HEK293 (cell line): ENCODE results near the gene LGALS16.

Experiments
- ZBTB11 ChIP-seq: fragments of 450-650 bp; formaldehyde crosslinking; conservative IDR thresholded peaks from 2 replicates; pipeline ENCODE4 v1.5.1; 2016; ENCODE audit warnings: low read depth, missing biosample characterization, missing genetic modification characterization
- ZNF561 ChIP-seq: fragments of 450-650 bp; IDR thresholded peaks from 2 replicates; pipeline ENCODE4 v1.5.1; 2018; ENCODE audit warnings: missing biosample characterization, missing genetic modification characterization, borderline replicate concordance
- TF ChIP-seq, protein P1 (sequence below): fragments of 450-650 bp; formaldehyde crosslinking; IDR thresholded peaks from 2 replicates; pipeline ENCODE4 v1.5.1; 2016; ENCODE audit warnings: missing biosample characterization, missing genetic modification characterization

DNA sequence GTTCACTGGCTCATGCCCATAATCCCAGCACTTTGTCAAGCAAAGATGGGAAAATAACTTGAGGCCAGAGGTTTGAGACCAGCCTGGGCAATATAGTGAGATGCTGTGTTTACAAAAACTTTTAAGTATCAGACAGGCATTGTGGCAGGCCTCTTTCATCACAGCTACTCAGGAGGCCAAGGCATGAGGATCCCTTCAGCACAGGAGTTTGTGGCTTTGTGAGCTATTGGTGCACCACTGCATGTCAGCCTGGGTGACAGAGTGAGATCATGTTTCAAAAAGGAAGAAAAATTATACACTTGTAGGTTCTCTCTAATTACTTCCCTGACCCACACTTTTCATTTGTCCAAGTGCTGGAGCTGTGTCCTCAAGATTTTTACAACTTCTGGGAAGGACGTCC, 37.1 kb downstream of the LGALS16 start:
- TF ChIP-seq ZNF561 (tag by site-specific recombination): no peak
- TF ChIP-seq, protein P1, sequence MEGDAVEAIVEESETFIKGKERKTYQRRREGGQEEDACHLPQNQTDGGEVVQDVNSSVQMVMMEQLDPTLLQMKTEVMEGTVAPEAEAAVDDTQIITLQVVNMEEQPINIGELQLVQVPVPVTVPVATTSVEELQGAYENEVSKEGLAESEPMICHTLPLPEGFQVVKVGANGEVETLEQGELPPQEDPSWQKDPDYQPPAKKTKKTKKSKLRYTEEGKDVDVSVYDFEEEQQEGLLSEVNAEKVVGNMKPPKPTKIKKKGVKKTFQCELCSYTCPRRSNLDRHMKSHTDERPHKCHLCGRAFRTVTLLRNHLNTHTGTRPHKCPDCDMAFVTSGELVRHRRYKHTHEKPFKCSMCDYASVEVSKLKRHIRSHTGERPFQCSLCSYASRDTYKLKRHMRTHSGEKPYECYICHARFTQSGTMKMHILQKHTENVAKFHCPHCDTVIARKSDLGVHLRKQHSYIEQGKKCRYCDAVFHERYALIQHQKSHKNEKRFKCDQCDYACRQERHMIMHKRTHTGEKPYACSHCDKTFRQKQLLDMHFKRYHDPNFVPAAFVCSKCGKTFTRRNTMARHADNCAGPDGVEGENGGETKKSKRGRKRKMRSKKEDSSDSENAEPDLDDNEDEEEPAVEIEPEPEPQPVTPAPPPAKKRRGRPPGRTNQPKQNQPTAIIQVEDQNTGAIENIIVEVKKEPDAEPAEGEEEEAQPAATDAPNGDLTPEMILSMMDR (tag by site-specific recombination): no peak
- TF ChIP-seq ZBTB11 (tag by site-specific recombination): no peak
